BLaER1 (cell line): Measurements from ENCODE around the gene MAML1.

ENCODE experiments used
- H3K27ac ChIP-seq: shearing (Covaris generic); formaldehyde crosslinking; 2 replicates; pipeline ENCODE4 v1.8.1; 2022
- H3K27me3 ChIP-seq: shearing (Covaris generic); formaldehyde crosslinking; 2 replicates; pipeline ENCODE4 v1.8.1; 2022
- H3K36me3 ChIP-seq: shearing (Covaris generic); formaldehyde crosslinking; 2 replicates; pipeline ENCODE4 v1.8.1; 2022
- H3K4me1 ChIP-seq: shearing (Covaris generic); formaldehyde crosslinking; 2 replicates; pipeline ENCODE4 v1.8.1; 2022
- H3K4me2 ChIP-seq: shearing (Covaris generic); formaldehyde crosslinking; 2 replicates; pipeline ENCODE4 v1.8.1; 2022
- H3K4me3 ChIP-seq: shearing (Covaris generic); formaldehyde crosslinking; 2 replicates; pipeline ENCODE4 v1.8.1; 2022
- H3K9ac ChIP-seq: shearing (Covaris generic); formaldehyde crosslinking; 2 replicates; pipeline ENCODE4 v1.8.1; 2022
- H3K9me3 ChIP-seq: shearing (Covaris generic); formaldehyde crosslinking; 2 replicates; pipeline ENCODE4 v1.8.1; 2022
- H4K20me1 ChIP-seq: shearing (Covaris generic); formaldehyde crosslinking; 2 replicates; pipeline ENCODE4 v1.8.1; 2022
- Cebpa-rat ChIP-seq: shearing (Covaris generic); IDR thresholded peaks from 2 replicates; pipeline ENCODE4 v1.8.1; 2022

MAML1 gene

DNA sequence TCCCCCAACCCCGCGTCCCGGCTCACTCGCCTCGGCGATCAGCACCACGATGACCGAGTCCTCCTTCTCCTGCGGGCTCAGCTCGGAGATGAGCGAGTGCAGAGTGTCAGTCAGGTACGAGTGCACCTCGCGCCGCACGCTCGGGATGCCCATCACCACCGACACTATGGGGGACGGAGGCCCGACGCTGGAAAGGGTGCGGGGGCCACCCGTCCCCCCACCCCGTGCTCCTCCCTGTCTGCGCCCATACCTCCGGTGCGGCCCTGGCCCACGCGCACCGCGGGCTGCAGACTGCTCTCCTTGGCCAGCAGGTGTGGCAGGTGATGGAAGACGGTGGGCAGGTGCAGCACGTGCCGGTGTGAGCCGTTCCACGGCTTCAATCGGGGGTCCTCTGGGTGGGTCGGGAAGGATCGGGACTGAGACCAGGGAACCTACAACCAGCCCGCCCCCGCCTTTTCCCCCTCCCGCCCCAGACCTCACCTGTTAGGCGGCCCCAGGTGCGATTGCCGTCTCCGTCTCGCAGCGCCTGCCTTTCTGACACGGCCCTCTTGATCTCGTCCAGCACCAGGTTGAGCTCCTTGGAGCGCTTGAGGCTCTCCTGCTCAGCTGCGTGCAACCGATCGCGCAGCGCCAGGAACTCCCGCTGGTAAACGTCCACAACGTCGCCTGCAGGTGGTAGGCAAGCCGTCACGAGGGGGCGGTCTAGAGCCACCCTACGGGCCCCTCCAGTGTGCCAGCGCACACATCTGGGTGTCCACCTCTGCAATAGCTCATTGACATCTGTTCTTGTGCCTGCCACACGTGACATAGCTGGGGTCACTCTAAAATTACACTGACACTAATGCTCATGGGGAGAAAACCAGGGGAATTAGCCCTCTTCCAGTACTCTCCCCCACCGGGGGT, 68.9 kb downstream of the MAML1 start:
- H3K4me2 ChIP-seq, result peak overlapping the region; percentile 95
- H3K27ac ChIP-seq, result no peak overlapping the region
- peaks cover 49% of the 10 kb centered on the region for H3K36me3 ChIP-seq
- peaks cover 57% of the 10 kb centered on the region for H3K4me1 ChIP-seq
- H3K9me3 ChIP-seq, result no peaks in the 10 kb centered on the region
- TF ChIP-seq Cebpa-rat, result no peak
- H3K27me3 ChIP-seq, result no peaks in the 10 kb centered on the region
- no peak overlapping the region for H3K4me3 ChIP-seq
- no peak overlapping the region for H3K9ac ChIP-seq
- peaks cover 56% of the 10 kb centered on the region for H4K20me1 ChIP-seq

DNA sequence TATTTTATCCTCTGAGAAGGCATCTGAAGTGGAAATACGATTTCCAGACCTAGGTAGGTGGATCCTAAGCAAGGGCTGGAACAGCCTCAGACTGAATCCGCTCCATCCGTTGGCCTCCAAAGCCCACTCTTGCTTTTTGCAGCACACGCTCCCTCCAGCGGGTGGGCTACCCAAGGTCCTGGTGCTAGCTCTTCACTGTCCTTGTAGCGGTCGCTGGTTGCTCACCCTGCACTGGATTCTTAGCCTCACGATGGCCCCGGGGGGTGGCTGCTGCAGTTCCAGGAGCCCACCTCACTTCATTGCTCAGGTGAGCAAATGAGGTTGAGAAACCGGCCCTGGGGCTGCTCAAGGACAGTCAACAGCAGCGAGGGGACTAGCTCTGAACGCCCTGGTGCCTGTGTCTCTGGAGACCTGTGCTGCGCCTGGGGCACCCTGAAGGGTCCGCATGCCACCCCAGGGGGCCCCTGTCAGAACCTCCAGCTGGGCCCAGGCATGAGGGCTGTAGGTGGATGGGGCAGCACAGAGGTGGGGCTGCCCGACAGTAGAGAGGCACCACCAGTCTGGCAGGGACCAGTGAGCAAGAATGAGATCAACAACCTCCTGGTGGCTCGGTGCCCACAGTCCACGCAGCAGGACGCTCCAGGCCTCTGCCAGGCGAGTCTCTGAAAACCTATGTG, 69.7 kb downstream of the MAML1 start:
- Histone ChIP-seq H3K4me2 (peak overlapping the region; percentile 95), H4K20me1 (peaks cover 53% of the 10 kb centered on the region), H3K9ac (peak overlapping the region; percentile 43; the same call in 1 of the 2 replicates), H3K27me3 (no peaks in the 10 kb centered on the region), H3K4me3 (no peak overlapping the region), H3K27ac (no peak overlapping the region), H3K9me3 (no peaks in the 10 kb centered on the region), H3K36me3 (peaks cover 46% of the 10 kb centered on the region), H3K4me1 (peaks cover 49% of the 10 kb centered on the region)
- TF ChIP-seq Cebpa-rat, result no peak

DNA sequence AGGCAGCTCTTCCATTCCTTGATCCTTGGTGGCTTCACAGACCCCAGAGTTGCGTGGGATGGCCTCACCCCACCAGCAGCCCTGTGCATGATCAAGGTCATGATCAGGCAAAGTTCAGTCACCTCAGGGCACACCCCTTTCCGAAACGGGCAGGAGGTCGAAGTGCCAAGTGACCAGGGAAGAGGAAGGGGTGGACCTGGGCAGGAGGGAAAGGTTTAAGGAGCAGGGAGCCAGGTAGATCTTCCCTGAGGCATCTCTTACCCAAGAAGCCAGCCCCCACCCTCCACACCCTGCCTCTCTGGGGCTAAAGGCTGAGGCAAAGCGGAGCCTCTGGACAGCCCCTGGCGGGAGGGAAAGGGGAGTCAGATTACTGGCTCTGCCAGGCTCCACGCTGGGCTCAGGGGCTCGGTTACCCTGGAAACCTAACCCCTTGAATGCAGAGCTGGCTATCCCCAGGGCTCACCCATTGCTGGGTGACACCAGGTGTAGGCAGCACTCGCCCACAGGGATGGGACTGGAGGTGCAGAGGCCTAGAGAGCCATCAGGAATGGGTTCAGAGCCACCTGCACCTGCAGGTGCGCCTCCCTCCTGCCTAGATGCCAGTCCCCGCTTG, 70.4 kb downstream of the MAML1 start:
- no peaks in the 10 kb centered on the region for H3K9me3 ChIP-seq
- TF ChIP-seq Cebpa-rat, result no peak
- peaks cover 56% of the 10 kb centered on the region for H3K4me1 ChIP-seq
- peak overlapping the region; percentile 43; the same call in 1 of the 2 replicates for H3K9ac ChIP-seq
- H3K27me3 ChIP-seq, result no peaks in the 10 kb centered on the region
- no peak overlapping the region for H3K27ac ChIP-seq
- no peak overlapping the region for H3K4me3 ChIP-seq
- H3K36me3 ChIP-seq, result peaks cover 38% of the 10 kb centered on the region
- H4K20me1 ChIP-seq, result peaks cover 50% of the 10 kb centered on the region
- peak overlapping the region; percentile 95 for H3K4me2 ChIP-seq

DNA sequence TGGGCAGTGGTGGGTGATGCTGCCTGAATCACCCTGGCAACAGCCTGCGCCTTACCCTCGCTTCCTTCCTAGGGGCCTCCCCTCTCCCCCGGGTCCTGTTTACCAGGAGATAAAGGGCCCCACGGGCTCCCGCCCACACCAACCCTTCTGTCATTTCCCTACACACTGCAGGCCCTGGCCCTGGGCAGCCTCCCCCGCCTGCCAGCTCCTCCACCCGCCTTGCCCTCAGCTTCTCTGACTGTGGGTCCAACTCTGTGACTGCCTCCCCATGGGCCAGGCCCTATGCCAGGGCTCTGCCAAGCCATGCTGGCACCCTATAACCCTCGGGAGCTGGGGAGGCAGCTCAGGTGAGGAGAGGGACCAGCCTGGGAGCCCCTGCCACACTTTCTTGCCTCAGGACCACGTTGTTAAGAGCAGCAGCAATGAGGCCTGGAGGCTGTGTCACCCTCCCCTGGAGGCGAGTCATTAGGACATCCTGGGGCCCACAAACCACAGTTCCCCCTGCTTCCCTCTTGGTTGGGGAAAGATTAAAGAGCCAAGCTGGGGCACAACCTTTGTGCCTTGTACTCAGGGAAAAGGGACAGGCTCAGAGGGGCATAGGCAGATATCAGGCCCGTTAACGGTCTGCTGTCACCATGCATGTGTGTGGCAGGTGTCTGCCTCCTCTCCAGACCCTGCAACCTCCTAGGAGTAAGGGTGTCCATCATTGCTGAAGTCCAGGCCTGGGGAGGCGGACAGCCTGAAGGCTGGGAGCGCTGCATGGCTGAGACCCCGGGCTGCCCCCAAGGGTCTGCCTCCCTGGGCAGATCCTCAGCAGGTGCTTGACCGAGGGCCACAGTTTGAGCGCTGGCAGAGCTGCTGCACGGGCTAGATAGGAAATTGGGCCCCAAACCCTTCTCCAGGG, 71.3 kb downstream of the MAML1 start:
- Histone ChIP-seq H3K27me3 (no peaks in the 10 kb centered on the region), H3K9ac (peak overlapping the region; percentile 90), H3K4me2 (peak overlapping the region; percentile 95), H3K4me3 (peak overlapping the region; percentile 85), H4K20me1 (peaks cover 50% of the 10 kb centered on the region), H3K36me3 (peaks cover 30% of the 10 kb centered on the region), H3K27ac (peak overlapping the region; percentile 84), H3K4me1 (peaks cover 61% of the 10 kb centered on the region), H3K9me3 (no peaks in the 10 kb centered on the region)
- TF ChIP-seq Cebpa-rat, result no peak

DNA sequence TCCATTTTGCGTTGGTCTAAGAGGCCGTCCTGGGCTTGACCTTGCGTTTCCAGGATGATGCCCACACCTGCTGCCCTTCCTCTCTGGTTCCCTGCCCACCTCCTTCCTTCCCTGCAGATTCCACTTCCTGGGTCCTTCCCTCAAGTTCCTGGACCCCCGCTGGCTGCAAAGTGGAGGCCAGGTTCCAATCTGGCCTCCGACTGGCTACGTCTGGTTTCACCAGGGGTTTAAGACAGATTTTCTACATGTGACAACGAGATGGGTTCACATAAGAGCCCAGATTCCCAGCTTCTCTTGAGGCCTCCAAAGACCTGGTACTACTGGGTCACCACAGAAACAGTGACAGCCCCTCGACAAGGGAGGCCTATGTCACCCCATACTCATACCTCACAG, 71.9 kb downstream of the MAML1 start:
- peak overlapping the region; percentile 90 for H3K9ac ChIP-seq
- no peaks in the 10 kb centered on the region for H3K27me3 ChIP-seq
- no peak for TF ChIP-seq Cebpa-rat
- peak overlapping the region; percentile 95 for H3K4me2 ChIP-seq
- H3K9me3 ChIP-seq, result no peaks in the 10 kb centered on the region
- peaks cover 50% of the 10 kb centered on the region for H4K20me1 ChIP-seq
- peaks cover 23% of the 10 kb centered on the region for H3K36me3 ChIP-seq
- peak overlapping the region; percentile 84 for H3K27ac ChIP-seq
- H3K4me3 ChIP-seq, result peak overlapping the region; percentile 85
- H3K4me1 ChIP-seq, result peaks cover 61% of the 10 kb centered on the region

DNA sequence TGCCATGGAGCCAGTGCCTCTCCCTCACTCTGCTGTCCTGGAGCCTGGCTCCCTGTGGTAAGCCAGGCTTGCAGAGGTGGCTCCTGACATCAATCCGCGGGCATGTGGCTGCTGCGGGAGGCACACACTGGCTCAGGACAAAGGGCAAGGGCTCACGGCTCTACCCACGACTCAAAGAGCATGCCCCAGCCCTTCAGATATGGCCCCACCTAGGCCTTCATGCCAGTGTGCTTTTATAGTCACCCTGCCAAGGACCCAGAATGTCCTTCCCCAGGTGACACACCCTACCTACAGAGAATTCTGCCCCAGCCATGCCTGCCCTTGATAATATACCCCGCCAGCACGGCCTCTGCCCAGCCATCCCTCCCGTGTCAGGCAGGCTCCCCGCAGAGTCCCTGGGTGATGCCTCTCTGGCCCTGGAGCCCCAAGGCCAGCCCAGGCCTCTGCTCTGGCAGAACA, 72.5 kb downstream of the MAML1 start:
- H3K9ac ChIP-seq, result peak overlapping the region; percentile 90
- no peaks in the 10 kb centered on the region for H3K9me3 ChIP-seq
- peak overlapping the region; percentile 85 for H3K4me3 ChIP-seq
- peaks cover 50% of the 10 kb centered on the region for H4K20me1 ChIP-seq
- peak overlapping the region; percentile 84 for H3K27ac ChIP-seq
- no peak for TF ChIP-seq Cebpa-rat
- no peaks in the 10 kb centered on the region for H3K27me3 ChIP-seq
- peaks cover 18% of the 10 kb centered on the region for H3K36me3 ChIP-seq
- peaks cover 61% of the 10 kb centered on the region for H3K4me1 ChIP-seq
- H3K4me2 ChIP-seq, result peak overlapping the region; percentile 95

DNA sequence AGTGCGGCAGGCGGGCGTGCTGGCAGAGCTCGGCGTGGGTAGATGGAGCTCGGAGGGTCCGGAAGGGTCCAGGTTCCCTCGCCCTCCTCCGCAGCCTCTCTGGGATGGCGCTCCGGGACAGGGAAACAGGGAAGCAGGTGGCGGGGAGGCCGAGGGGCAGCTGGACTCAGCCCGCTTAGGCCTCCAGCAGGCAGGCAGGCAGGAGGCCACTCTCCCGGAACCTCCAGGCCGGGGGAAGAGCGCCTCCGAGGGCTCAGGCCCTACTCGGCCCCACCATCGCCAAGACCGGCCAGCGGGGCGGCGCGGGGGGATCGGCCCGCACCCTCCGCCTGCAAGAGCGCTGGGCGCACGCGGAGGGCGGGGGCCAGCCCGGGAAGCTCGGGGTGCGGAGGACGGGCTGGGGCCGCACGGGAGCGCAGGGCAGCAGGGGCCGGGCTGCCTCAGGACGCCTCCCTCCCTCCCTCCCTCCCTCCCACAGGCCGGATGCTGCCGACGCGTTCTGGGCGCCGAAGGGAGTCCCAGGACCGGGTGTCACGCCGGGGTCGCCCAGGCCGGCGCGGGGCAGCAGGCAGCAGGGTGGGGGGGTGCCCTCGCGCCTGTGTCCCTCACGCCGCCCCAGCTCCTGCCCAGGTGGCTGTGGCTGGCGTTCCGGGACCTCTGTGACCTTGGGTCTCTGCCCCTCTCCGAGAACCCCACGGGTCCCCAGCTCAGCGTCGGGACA, 73.1 kb downstream of the MAML1 start:
- H3K36me3 ChIP-seq, result peaks cover 12% of the 10 kb centered on the region
- H3K4me2 ChIP-seq, result peak overlapping the region; percentile 95
- H3K27ac ChIP-seq, result peak overlapping the region; percentile 84
- no peak for TF ChIP-seq Cebpa-rat
- peak overlapping the region; percentile 90 for H3K9ac ChIP-seq
- no peaks in the 10 kb centered on the region for H3K27me3 ChIP-seq
- H3K9me3 ChIP-seq, result peaks cover under 1% of the 10 kb centered on the region; the same call in 1 of the 2 replicates
- peaks cover 49% of the 10 kb centered on the region for H4K20me1 ChIP-seq
- peaks cover 60% of the 10 kb centered on the region for H3K4me1 ChIP-seq
- H3K4me3 ChIP-seq, result peak overlapping the region; percentile 85

DNA sequence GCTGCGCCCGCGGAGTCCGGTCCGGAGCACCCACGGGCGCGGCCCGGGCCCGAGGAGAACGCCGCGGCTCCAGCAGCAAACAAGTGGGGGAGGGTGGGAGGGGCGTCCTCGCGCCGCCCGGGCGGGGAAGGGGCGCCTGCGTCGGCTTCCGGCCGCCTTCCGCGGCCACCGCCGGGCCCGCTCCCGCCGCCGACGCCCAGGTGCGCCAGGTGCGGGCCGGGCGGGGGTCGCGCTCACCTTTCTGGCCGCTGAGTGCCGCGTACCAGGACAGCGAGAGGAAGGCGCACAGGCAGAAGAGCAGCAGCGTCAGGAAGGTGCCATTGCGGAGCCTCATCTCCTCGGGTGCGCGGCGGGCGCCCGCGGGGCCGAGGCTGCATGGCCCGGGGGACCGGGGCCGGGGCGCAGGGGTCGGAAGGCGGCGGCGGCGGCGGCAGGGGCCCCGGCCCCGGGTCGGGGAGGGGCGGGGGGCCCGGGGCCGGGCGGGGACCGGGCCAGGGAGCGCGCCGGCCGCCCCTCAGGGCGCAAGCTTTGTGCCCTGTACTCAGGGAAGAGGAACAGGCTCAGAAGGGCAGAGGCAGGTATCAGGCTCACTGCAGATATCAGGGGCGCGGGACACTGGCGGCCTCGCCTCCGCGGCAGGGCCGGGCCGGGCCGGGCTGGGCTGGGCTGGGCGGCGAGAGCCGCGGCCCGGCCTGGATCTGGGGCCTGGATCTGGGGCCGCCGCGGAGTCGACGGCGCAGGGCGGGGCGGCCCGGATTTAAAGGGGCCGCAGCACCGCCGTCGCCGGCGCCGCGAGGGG, 73.8 kb downstream of the MAML1 start, which contains the start of gene MGAT4B:
MGAT4B (minus strand) TSS at position 617 of the 799 bp plus-strand sequence; CDS start at position 334, 283 bp downstream.
- H3K4me2 ChIP-seq, result peak within 1 kb of the TSS; percentile 95
- H3K9me3 ChIP-seq, result peaks cover 5% of the 10 kb centered on the region; the same call in 1 of the 2 replicates
- H3K4me3 ChIP-seq, result peak within 1 kb of the TSS; percentile 85
- H4K20me1 ChIP-seq, result peaks cover 41% of the 10 kb centered on the region
- H3K27ac ChIP-seq, result peak within 1 kb of the TSS; percentile 84
- peaks cover 7% of the 10 kb centered on the region for H3K36me3 ChIP-seq
- H3K9ac ChIP-seq, result peak within 1 kb of the TSS; percentile 90
- peaks cover 53% of the 10 kb centered on the region for H3K4me1 ChIP-seq
- no peak for TF ChIP-seq Cebpa-rat
- H3K27me3 ChIP-seq, result no peaks in the 10 kb centered on the region
